SU-DHL-6 (cell line): ENCODE data around the gene DTYMK.

Source experiments
- H2AFZ ChIP-seq: fragments of 200-600 bp; sonication (generic); 2 replicates; pipeline ENCODE4 v1.6.1; 2014; ENCODE audit warnings: low read depth, mild to moderate bottlenecking, moderate library complexity, mixed read lengths, antibody characterized with exemption, low read length; ENCODE audit not compliant: severe bottlenecking
- H3F3A ChIP-seq: fragments of 200-600 bp; shearing (Covaris generic); 2 replicates; pipeline ENCODE4 v1.6.0; 2016; ENCODE audit warnings: antibody characterized with exemption, mild to moderate bottlenecking; ENCODE audit not compliant: insufficient read depth
- H3K27ac ChIP-seq: fragments of 200-600 bp; sonication (generic); 2 replicates; pipeline ENCODE4 v1.5.1; 2016; ENCODE audit warnings: low read depth, mild to moderate bottlenecking, low read length, moderate library complexity, mixed read lengths
- H3K27me3 ChIP-seq: fragments of 200-600 bp; sonication (generic), shearing (Covaris generic); 2 replicates; pipeline ENCODE4 v1.6.0; 2014; ENCODE audit warnings: mild to moderate bottlenecking, low read length
- H3K36me3 ChIP-seq: fragments of 200-600 bp; sonication (generic); 2 replicates; pipeline ENCODE4 v1.6.1; 2014; ENCODE audit warnings: mild to moderate bottlenecking, low read length, mixed read lengths
- H3K4me2 ChIP-seq: fragments of 300-600, 200-600 bp; shearing (Covaris generic), sonication (generic); 2 replicates; pipeline ENCODE4 v1.6.0; 2014; ENCODE audit warnings: low read length, low read depth, mild to moderate bottlenecking; ENCODE audit not compliant: poor library complexity, severe bottlenecking
- H3K4me3 ChIP-seq: fragments of 200-600 bp; sonication (generic); 2 replicates; pipeline ENCODE4 v1.5.1; 2014; ENCODE audit warnings: antibody characterized with exemption, low read length, mild to moderate bottlenecking, mixed read lengths; ENCODE audit not compliant: insufficient read depth, poor library complexity, severe bottlenecking
- H3K79me2 ChIP-seq: fragments of 200-600 bp; sonication (generic); 2 replicates; pipeline ENCODE4 v1.6.1; 2014; ENCODE audit warnings: mild to moderate bottlenecking, low read length, moderate library complexity; ENCODE audit not compliant: insufficient read depth
- H3K9ac ChIP-seq: fragments of 200-600 bp; sonication (generic); 2 replicates; pipeline ENCODE4 v1.7.0; 2014; ENCODE audit warnings: mild to moderate bottlenecking, low read length
- H3K9me2 ChIP-seq: fragments of 200-600 bp; sonication (generic); replicated peaks from 2 replicates; pipeline ENCODE4 v1.6.1; 2014; ENCODE audit warnings: low read length; ENCODE audit not compliant: insufficient read depth
- H3K9me3 ChIP-seq: fragments of 200-600 bp; sonication (generic); 2 replicates; pipeline ENCODE4 v1.6.1; 2014; ENCODE audit warnings: low read length, mixed read lengths; ENCODE audit not compliant: insufficient read depth
- H4K20me1 ChIP-seq: fragments of 200-600 bp; sonication (generic); 2 replicates; pipeline ENCODE4 v1.6.1; 2014; ENCODE audit warnings: low read depth, mild to moderate bottlenecking, antibody characterized with exemption, low read length, moderate library complexity, mixed read lengths
- EZH2phosphoT487 ChIP-seq: fragments of 200-600 bp; sonication (generic), shearing (Covaris generic); conservative IDR thresholded peaks from 2 replicates; pipeline ENCODE4 v1.6.1; 2018; ENCODE audit warnings: mild to moderate bottlenecking, antibody characterized with exemption, low read length, moderate library complexity, mixed read lengths
- TF ChIP-seq, protein P1 (sequence below): fragments of 200-600 bp; sonication (generic); IDR thresholded peaks from one replicate; pipeline ENCODE4 v1.5.1; 2017; ENCODE audit warnings: antibody characterized with exemption, mild to moderate bottlenecking, low read length, moderate library complexity; ENCODE audit not compliant: insufficient read depth, poor library complexity, severe bottlenecking

DTYMK gene

DNA sequence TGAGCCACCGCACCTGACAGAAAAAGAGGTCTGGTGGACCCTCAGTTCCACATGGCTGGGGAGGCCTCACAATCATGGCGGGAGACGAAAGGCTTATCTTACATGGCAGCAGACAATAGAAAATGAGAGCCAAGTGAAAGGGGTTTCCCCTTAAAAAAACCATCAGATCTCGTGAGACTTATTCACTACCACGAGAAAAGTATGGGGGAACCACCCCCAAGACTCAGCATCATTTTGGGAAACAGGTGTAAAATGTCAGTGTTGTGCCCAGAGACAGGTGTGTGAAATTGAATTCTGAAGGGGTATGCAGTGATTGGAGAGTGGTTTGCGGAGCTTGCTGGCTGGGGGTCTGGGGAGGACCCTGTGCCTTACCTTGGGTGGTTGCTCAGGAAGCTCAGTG, 43.3 kb upstream of the DTYMK start:
- TF ChIP-seq EZH2phosphoT487: no peak
- TF ChIP-seq, protein P1, sequence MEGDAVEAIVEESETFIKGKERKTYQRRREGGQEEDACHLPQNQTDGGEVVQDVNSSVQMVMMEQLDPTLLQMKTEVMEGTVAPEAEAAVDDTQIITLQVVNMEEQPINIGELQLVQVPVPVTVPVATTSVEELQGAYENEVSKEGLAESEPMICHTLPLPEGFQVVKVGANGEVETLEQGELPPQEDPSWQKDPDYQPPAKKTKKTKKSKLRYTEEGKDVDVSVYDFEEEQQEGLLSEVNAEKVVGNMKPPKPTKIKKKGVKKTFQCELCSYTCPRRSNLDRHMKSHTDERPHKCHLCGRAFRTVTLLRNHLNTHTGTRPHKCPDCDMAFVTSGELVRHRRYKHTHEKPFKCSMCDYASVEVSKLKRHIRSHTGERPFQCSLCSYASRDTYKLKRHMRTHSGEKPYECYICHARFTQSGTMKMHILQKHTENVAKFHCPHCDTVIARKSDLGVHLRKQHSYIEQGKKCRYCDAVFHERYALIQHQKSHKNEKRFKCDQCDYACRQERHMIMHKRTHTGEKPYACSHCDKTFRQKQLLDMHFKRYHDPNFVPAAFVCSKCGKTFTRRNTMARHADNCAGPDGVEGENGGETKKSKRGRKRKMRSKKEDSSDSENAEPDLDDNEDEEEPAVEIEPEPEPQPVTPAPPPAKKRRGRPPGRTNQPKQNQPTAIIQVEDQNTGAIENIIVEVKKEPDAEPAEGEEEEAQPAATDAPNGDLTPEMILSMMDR: no peak
- H3K4me2 ChIP-seq: no peak overlapping the region
- H3K27ac ChIP-seq: no peak overlapping the region
- H3K9me2 ChIP-seq: no peaks in the 10 kb centered on the region
- no peaks in the 10 kb centered on the region for H3K36me3 ChIP-seq
- no peaks in the 10 kb centered on the region for H3F3A ChIP-seq
- H4K20me1 ChIP-seq: no peaks in the 10 kb centered on the region
- H3K4me3 ChIP-seq: no peak overlapping the region
- H3K79me2 ChIP-seq: no peaks in the 10 kb centered on the region
- no peak overlapping the region for H2AFZ ChIP-seq
- H3K9ac ChIP-seq: no peak overlapping the region
- H3K27me3 ChIP-seq: no peaks in the 10 kb centered on the region
- H3K9me3 ChIP-seq: no peaks in the 10 kb centered on the region

DNA sequence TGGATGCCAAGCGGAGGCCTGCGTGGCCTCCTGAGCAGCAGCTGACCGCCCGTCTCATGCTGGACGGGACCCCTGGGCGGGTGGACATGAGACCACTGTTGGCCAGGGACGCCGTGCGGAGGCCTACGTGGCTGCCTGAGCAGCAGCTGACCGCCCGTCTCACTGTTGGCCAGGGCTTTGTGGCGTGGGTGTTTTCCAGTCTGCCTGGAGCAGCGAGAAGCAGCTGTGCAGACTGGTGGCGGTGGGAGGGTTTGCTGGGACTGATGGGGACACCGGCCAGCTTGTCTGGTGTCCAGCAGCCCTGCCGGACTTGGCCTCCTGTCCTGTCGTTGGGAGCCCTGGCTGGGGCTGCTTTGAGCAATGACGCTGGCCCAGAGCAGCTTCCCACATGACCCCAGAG, 42.0 kb upstream of the DTYMK start:
- no peaks in the 10 kb centered on the region for H3K9me2 ChIP-seq
- no peak overlapping the region for H3K4me2 ChIP-seq
- TF ChIP-seq EZH2phosphoT487: no peak
- TF ChIP-seq, protein P1: no peak
- no peak overlapping the region for H3K27ac ChIP-seq
- H3K9ac ChIP-seq: no peak overlapping the region
- no peaks in the 10 kb centered on the region for H3K79me2 ChIP-seq
- H2AFZ ChIP-seq: no peak overlapping the region
- peaks cover 1% of the 10 kb centered on the region; the same call in 1 of the 2 replicates for H3K36me3 ChIP-seq
- no peaks in the 10 kb centered on the region for H3F3A ChIP-seq
- H4K20me1 ChIP-seq: no peaks in the 10 kb centered on the region
- no peak overlapping the region for H3K4me3 ChIP-seq
- H3K9me3 ChIP-seq: peaks cover 1% of the 10 kb centered on the region; the same call in 1 of the 2 replicates
- H3K27me3 ChIP-seq: no peaks in the 10 kb centered on the region

DNA sequence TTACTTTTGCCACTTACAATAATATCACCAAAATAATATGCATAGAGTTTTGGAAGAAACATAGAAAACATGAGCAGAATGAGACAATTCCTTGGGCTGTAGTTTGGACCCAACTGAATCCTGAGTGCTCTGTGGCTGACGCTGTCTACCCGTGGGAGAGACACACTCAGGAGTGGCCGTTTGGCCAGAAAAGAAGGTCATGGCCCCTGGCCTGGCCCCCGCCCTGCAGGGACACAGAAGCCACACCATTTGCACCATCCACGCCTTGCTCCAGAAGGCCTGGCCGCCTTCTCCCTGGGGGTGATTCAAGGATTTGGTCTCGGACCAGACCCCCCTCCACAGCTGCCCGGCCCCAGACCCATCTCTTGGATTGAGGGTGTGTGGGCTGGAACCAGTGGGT, 41.4 kb upstream of the DTYMK start:
- H3K4me3 ChIP-seq: no peak overlapping the region
- no peaks in the 10 kb centered on the region for H3K9me2 ChIP-seq
- H4K20me1 ChIP-seq: no peaks in the 10 kb centered on the region
- H3K79me2 ChIP-seq: no peaks in the 10 kb centered on the region
- no peak overlapping the region for H3K27ac ChIP-seq
- H3F3A ChIP-seq: no peaks in the 10 kb centered on the region
- H2AFZ ChIP-seq: no peak overlapping the region
- H3K27me3 ChIP-seq: no peaks in the 10 kb centered on the region
- peaks cover 7% of the 10 kb centered on the region for H3K36me3 ChIP-seq
- no peak overlapping the region for H3K4me2 ChIP-seq
- no peak for TF ChIP-seq EZH2phosphoT487
- TF ChIP-seq, protein P1: no peak
- H3K9ac ChIP-seq: no peak overlapping the region
- H3K9me3 ChIP-seq: peaks cover 7% of the 10 kb centered on the region; the same call in 1 of the 2 replicates
